Raji (cell line): ENCODE results near the gene F2RL1.

ENCODE experiments used
- POLR2A ChIP-seq: IDR thresholded peaks from 2 replicates; pipeline ENCODE4 v1.6.1; 2011; ENCODE audit warnings: low read depth, low read length, control low read depth; ENCODE audit not compliant: insufficient read depth

The F2RL1 gene

DNA sequence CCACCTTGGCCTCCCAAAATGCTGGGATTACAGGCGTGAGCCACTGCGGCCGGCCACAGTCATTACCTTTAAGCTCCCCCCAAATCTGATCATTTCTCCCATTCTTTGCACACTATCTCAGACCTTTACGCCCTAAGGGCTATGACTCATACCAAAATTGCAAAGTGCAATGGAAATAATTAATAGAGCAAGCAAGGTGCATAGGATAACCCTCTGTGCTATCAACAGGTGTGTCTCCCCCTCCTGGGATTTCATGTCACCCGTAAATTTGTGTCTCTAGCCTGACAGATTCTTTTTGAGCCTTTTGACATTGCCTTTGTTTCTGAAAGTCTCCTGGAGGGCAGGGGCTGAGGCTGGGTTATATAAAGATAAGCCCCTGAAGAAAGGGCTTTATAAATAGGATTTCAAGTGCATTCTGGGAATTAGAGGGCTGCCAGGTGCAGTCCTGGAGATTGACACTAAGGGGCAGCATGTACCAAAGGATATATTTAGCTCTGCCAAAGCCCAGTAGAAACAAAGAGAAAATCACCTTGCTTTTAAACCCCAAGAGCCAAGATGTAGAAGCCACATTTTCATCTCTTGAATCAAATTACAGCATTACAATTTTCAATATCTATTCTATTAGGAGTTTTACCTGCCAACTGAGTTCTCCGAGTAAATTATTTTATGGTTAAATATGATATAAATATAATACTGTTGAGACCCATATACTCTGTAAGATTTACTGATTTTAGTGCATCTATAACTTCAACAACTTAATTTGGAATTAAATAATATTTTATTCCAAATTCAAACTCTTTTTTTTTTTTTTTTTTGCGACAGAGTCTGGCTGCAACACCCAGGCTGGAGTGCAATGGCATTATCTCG lies 49.2 kb downstream of the F2RL1 start:
- no peak for TF ChIP-seq POLR2A

DNA sequence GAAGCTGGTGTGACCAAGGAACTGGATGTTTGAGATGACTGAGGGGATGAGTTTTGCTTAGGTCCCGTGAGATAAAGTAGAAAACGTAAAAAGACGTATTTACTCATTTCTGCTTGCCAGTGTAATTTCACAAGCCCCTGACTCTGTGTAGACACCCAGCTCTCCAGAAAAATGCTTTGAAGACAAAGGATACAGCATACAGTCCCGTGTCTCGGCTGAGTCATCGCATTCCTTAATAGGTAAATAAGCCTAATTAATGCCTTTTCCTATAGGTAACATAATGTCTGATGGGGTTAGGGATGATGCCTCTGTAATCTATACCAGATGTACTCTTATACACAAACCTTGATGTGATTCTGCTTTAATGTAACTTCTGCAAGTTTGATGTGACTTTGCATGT lies 51.2 kb downstream of the F2RL1 start:
- TF ChIP-seq POLR2A: no peak

DNA sequence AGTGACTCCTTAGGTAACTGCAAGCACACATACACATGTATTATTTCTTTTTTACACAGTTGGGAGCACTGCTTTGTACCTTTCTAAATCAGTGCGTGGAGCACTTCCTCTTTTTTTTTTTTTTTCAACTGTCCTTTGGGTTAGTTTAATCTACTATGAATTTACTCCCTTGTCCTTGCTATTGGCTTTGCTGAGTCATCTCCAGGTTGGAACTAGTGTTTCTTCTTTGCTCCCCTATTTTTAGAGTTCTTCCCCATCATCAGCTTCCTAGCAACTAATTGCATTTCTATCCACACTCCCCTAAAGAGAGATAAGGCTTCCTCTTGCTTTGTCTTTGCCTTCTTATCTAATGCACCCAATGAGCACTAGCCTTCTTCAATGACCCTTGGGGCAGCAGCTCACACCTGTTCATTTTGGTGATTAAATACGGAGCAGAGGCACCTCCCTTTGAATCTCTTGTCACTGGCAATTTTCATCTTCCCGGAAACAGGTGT lies 55.3 kb downstream of the F2RL1 start:
- TF ChIP-seq POLR2A: no peak
